ENCODE measurements around the gene SYNM.

SYNM gene

GRCh38 chr15:99123713-99124451 is 19.0 kb downstream of the SYNM start:
- DNase-seq: no peak

DNA sequence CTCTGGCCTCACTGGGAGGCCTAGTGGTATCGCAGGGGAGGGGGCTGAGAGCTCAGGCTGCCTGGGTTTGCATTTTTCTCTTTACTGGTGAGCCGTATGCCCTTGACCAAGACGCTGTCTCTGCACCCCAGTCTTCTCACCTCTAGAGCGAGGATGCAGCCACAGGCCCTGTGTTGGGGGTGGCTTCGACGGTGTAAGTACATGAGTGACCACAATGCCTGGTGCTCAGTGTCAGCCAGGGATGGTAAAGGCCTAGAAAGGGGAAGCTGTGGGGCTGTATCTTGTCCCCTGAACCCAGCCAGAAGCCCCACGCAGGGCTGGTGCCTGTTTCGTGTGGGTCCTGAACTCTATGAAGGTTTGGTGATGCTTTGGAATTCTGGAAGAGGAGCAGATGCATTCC is 19.8 kb downstream of the SYNM start:
- no peak for DNase-seq

GRCh38 chr15:99125061-99125891 is 20.4 kb downstream of the SYNM start:
- DNase-seq: no peak

DNA sequence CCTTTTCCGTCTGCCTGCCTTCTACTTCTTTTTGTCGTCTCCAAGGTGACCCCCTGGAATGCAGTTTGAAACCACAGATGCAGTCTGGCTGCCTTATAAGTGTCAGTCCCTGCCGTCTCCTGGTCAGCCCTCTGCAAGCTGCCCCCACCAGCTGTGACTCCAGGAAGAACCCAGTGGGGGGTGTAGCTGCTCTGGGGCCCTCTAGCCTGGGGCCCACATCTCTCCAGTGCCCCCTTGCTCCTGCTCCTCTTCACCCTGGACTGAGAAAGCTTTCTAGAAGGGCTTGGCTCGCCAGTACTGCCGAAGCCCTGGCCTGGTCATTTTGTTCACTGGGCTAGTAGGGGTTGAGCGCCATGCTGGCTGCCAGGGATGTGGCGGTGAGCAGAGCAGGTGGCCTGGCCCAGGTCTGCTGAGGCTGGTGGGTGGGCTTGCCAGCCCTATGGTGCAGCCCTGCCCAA is 21.3 kb downstream of the SYNM start:
- DNase-seq: no peak

- no peak for DNase-seq
Measured at GRCh38 chr15:99126930-99127329, 22.1 kb downstream of the SYNM start.

DNA sequence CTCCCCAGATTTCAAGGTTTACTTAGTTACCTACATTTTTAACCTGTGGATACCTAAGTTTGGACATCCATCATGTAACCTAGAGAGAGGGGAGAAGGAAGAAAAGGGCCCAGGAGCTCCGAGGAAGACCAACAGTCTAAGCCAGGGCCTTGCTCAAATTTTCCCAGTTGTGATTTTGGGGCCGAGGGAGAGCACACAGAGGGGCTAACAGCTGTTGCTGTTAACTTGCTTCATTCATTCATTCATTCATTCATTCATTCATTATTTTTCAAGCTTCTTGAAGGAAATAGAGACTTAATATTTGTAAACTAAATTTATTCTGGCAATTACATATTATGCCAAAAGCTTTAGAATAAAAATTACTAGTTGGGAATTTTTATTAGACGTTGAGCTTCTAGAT is 22.9 kb downstream of the SYNM start:
- DNase-seq: no peak

GRCh38 chr15:99128411-99128810 is 23.5 kb downstream of the SYNM start:
- no peak for DNase-seq

DNA sequence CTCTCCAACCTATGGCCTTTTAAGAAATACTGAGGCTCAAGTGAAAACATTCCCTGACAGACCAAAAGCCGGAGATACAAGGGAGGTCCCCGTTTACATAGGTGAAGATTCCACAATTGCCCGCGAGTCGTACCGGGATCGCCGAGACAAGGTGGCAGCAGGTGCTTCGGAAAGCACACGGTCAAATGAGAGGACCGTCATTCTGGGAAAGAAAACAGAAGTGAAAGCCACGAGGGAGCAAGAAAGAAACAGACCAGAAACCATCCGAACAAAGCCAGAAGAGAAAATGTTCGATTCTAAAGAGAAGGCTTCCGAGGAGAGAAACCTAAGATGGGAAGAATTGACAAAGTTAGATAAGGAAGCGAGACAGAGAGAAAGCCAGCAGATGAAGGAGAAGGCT is 24.8 kb downstream of the SYNM start:
- no peak for DNase-seq

DNA sequence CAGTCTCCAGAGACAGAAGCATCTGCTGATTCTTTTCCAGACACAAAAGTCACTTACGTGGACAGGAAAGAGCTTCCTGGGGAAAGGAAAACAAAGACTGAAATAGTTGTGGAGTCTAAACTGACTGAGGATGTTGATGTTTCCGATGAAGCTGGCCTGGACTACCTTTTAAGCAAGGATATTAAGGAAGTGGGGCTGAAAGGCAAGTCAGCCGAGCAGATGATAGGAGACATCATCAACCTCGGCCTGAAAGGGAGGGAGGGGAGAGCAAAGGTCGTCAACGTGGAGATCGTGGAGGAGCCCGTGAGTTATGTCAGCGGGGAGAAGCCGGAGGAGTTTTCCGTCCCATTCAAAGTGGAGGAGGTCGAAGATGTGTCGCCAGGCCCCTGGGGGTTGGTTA is 25.4 kb downstream of the SYNM start:
- DNase-seq: no peak

DNA sequence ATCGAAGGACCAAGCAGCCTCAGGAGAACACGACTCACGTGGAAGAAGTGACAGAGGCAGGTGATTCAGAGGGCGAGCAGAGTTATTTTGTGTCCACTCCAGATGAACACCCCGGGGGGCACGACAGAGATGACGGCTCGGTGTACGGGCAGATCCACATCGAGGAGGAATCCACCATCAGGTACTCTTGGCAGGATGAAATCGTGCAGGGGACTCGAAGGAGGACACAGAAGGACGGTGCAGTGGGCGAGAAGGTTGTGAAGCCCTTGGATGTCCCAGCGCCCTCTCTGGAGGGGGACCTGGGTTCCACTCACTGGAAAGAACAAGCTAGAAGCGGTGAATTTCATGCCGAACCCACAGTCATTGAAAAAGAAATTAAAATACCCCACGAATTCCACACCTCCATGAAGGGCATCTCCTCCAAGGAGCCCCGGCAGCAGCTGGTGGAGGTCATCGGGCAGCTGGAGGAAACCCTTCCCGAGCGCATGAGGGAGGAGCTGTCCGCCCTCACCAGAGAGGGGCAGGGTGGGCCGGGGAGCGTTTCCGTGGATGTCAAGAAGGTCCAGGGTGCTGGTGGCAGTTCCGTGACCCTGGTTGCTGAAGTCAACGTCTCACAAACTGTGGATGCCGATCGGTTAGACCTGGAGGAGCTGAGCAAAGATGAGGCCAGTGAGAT is 26.0 kb downstream of the SYNM start:
- DNase-seq: no peak

DNA sequence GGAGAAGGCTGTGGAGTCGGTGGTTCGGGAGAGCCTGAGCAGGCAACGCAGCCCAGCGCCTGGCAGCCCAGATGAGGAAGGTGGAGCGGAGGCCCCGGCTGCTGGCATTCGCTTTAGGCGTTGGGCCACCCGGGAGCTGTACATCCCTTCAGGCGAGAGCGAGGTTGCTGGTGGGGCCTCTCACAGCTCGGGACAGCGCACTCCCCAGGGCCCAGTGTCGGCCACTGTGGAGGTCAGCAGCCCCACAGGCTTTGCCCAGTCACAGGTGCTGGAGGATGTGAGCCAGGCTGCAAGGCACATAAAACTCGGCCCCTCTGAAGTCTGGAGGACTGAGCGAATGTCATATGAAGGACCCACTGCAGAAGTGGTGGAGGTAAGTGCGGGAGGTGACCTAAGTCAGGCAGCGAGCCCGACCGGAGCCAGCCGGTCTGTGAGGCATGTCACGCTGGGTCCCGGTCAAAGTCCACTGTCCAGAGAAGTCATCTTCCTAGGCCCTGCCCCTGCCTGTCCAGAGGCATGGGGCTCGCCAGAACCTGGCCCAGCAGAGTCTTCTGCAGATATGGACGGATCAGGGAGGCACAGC is 26.7 kb downstream of the SYNM start:
- no peak for DNase-seq

DNA sequence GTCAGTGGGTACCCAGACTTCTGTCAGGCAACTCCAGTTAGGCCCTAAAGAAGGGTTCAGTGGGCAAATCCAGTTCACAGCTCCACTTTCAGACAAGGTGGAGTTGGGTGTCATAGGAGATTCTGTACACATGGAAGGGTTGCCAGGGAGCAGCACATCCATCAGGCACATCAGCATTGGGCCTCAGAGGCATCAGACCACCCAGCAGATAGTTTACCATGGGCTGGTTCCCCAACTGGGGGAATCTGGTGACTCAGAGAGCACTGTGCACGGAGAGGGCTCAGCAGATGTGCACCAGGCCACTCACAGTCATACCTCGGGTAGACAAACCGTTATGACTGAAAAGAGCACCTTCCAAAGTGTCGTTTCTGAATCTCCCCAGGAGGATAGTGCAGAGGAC is 27.2 kb downstream of the SYNM start:
- no peak for DNase-seq

- DNase-seq: no peak
Measured at GRCh38 chr15:99132634-99133287, 27.9 kb downstream of the SYNM start.

DNA sequence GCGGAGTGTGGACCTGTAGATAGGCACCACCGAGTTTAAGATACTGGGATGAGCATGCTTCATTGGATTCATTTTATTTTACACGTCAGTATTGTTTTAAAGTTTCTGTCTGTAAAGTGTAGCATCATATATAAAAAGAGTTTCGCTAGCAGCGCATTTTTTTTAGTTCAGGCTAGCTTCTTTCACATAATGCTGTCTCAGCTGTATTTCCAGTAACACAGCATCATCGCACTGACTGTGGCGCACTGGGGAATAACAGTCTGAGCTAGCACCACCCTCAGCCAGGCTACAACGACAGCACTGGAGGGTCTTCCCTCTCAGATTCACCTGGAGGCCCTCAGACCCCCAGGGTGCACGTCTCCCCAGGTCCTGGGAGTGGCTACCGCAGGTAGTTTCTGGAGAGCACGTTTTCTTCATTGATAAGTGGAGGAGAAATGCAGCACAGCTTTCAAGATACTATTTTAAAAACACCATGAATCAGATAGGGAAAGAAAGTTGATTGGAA is 29.5 kb downstream of the SYNM start:
- no peak for DNase-seq

DNA sequence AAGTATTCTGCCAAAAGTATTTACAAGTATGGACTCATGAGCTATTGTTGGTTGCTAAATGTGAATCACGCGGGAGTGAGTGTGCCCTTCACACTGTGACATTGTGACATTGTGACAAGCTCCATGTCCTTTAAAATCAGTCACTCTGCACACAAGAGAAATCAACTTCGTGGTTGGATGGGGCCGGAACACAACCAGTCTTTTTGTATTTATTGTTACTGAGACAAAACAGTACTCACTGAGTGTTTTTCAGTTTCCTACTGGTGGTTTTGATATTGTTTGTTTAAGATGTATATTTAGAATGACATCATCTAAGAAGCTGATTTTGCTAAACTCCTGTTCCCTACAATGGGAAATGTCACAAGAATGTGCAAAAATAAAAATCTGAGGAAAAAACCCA is 30.3 kb downstream of the SYNM start:
- DNase-seq: no peak

DNA sequence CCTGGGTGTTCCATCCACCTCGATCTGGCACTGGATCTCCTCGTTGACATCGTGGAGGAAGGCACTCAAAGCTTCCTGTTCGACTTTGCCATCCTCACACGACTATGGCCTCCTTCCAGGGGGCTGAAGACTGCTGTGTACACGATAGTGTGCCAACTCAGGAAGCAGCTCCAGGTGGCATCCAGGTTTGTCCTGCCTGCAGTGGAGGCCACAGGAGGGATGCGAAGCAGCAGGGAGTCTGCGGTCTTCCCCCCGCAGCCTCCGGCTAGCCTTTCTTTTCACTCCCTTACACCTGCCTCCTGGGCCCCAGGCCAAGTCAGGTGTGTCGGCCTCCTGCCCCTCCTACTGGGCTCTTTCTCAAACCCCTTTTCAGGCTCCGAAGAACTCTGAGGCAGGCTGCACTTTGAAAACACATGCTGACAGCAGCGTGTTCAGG is 32.2 kb downstream of the SYNM start:
- DNase-seq: peak; percentile 42

DNA sequence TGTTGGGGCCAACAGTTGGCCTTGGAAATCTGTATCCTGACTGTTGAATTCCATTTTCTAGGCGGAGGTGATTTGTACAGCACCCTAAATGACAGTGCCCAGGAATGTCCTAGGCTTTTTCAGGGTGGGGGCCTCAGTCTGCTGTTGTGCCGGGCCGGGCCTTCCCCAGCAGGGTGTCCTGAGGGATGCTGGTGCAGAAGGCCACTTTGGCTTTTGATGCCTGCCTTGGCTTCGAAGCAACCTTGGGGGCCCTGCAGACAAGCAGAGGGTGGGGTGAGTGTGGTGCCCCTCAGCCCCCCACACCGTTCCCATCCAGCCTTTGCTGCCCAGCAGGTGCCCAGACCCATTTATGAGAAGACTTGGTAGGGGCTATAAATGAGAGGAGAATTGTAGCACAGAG is 33.0 kb downstream of the SYNM start:
- no peak for DNase-seq

DNA sequence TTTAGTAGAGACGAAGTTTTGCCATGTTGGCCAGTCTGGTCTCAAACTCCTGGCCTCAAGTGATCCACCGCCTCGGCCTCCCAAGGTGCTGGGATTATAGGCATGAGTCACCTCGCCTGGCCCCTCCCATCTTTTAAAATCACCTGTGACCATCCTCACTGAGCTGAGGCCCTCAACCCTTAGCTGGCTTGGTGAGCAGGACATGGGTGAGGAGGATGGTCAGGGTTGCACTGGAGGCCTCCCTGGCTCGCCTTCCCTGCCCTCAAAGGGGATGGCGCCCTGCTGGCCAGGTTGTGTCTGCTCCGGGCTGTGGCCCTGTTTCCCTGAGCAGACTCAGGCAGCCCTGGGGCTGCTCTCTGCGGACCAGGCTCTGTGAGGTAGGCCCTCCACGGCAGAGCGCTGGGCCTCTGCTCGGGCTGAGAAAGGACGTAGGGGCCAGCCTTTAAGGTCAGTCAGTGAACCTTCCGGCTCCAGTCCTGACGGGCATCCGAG is 33.7 kb downstream of the SYNM start:
- no peak for DNase-seq

GRCh38 chr15:99139276-99139675 is 34.4 kb downstream of the SYNM start:
- no peak for DNase-seq

DNA sequence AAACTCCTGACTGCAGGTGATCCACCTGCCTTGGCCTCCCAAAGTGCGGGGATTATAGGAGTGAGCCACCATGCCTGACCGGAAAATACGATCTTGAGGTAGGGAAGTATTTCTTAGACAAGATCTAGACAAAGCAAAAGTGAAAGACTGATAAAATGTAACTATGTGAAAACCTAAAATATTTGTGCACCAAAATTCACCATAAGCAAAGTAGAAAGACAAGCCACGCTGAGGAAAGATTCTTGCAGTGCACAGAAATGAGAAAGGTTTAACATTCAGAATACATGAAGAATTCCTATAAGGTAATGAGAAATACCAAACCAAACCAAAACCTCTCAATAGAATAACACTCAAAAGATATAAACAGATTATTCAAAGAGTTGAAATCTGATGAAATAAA is 35.7 kb downstream of the SYNM start:
- DNase-seq: no peak

- DNase-seq: no peak
Measured at GRCh38 chr15:99141943-99142342, 37.1 kb downstream of the SYNM start.

- DNase-seq: no peak
Measured at GRCh38 chr15:99142562-99142961, 37.7 kb downstream of the SYNM start.

All from NCI-H1417 treated with DMSO at 0.1 percent for 48 hours (cell line).